SK-N-SH (cell line): ENCODE measurements around the gene PLEKHD1. TPM values are rescaled to one million over a fixed set of nuclear protein-coding genes. Genes with fewer than 3 reads are reported as not detected.

Experiments
- CTCF ChIA-PET: fragments of 300-600, 350-600 bp; formaldehyde crosslinking; extraction: SDS; loops from one replicate; lab custom pipeline; 2021; lab: Yijun Ruan, JAX
- POLR2A ChIA-PET: fragments of 350-600 bp; sonication (Branson Sonifier 250); formaldehyde crosslinking; extraction: SDS; loops from one replicate; lab custom pipeline; 2020; ENCODE audit warnings: antibody characterized with exemption, inconsistent platforms; lab: Yijun Ruan, JAX
- DNase-seq: peaks from one replicate; pipeline ENCODE4 v3.0.0; 2012
- H2AFZ ChIP-seq: fragments of 200-600 bp; sonication (generic); 2 replicates; pipeline ENCODE4 v1.8.1; 2016; ENCODE audit warnings: antibody characterized with exemption, mild to moderate bottlenecking, low read depth
- H3F3A ChIP-seq: fragments of 200-600 bp; sonication (generic); replicated peaks from 2 replicates; pipeline ENCODE3; 2016; ENCODE audit warnings: antibody characterized with exemption, mild to moderate bottlenecking; ENCODE audit not compliant: insufficient read depth
- H3K27ac ChIP-seq, 2 experiments: fragments of 200-500 bp in 1 of 2; fragments of 200-600 bp in 1 of 2; sonication (Bioruptor generic) in 1 of 2; sonication (generic), shearing (Covaris generic) in 1 of 2; 2 replicates each; pipeline versions ENCODE4 v1.5.1 to v1.6.1; 2014 to 2016; ENCODE audit warnings: low read depth in 2 of 2, inconsistent platforms in 1 of 2, low read length in 1 of 2, mild to moderate bottlenecking in 1 of 2, mixed read lengths in 1 of 2
- H3K27me3 ChIP-seq: fragments of 200-600 bp; sonication (generic), shearing (Covaris generic); 2 replicates; pipeline ENCODE4 v1.6.1; 2016; ENCODE audit warnings: mixed run types; ENCODE audit not compliant: insufficient read depth
- H3K36me3 ChIP-seq, 2 experiments: fragments of 200-500 bp in 1 of 2; fragments of 200-600 bp in 1 of 2; sonication (Bioruptor generic) in 1 of 2; sonication (generic) in 1 of 2; replicated peaks in 1 of 2; 2 replicates each; pipeline versions ENCODE3 to v1.5.1; 2014 to 2016; ENCODE audit warnings: low read length in 1 of 2, mild to moderate bottlenecking in 1 of 2; ENCODE audit not compliant: insufficient read depth in 2 of 2, control insufficient read depth in 1 of 2
- H3K4me1 ChIP-seq, 2 experiments: fragments of 200-500 bp in 1 of 2; fragments of 200-600 bp in 1 of 2; sonication (Bioruptor generic) in 1 of 2; sonication (generic), shearing (Covaris generic) in 1 of 2; 2 replicates each; pipeline versions ENCODE4 v1.5.1 to v1.6.1; 2014 to 2016; ENCODE audit warnings: low read depth in 1 of 2, low read length in 1 of 2, mixed run types in 1 of 2; ENCODE audit not compliant: insufficient read depth in 2 of 2, control insufficient read depth in 1 of 2
- H3K4me2 ChIP-seq: fragments of 200-600 bp; sonication (generic), shearing (Covaris generic); 2 replicates; pipeline ENCODE4 v1.6.1; 2017; ENCODE audit warnings: mixed run types
- H3K4me3 ChIP-seq, 2 experiments: fragments of 200-500 bp in 1 of 2; fragments of 200-600 bp in 1 of 2; sonication (Bioruptor generic) in 1 of 2; sonication (generic), shearing (Covaris generic) in 1 of 2; 2 replicates each; pipeline versions ENCODE4 v1.5.1 to v1.8.1; 2014 to 2016; ENCODE audit warnings: low read depth in 2 of 2, inconsistent platforms in 1 of 2, low read length in 1 of 2, mild to moderate bottlenecking in 1 of 2, mixed read lengths in 1 of 2, moderate library complexity in 1 of 2
- H3K79me2 ChIP-seq: fragments of 200-600 bp; sonication (generic); 2 replicates; pipeline ENCODE4 v1.8.1; 2017; ENCODE audit warnings: mild to moderate bottlenecking; ENCODE audit not compliant: insufficient read depth
- H3K9ac ChIP-seq: fragments of 200-600 bp; sonication (generic); 2 replicates; pipeline ENCODE4 v1.6.1; 2017; ENCODE audit warnings: mixed run types
- H3K9me2 ChIP-seq: fragments of 200-600 bp; sonication (generic); 2 replicates; pipeline ENCODE4 v1.6.1; 2017; ENCODE audit warnings: mixed run types
- H3K9me3 ChIP-seq: fragments of 200-600 bp; sonication (generic); 2 replicates; pipeline ENCODE4 v1.6.1; 2017; ENCODE audit warnings: mixed run types, mild to moderate bottlenecking, moderate library complexity
- H4K20me1 ChIP-seq: fragments of 200-600 bp; sonication (generic); 2 replicates; pipeline ENCODE4 v1.6.1; 2017; ENCODE audit warnings: mild to moderate bottlenecking, mixed run types; ENCODE audit not compliant: insufficient read depth
- ELF1 ChIP-seq: IDR thresholded peaks from 2 replicates; pipeline ENCODE4 v1.4.0; 2012
- FOXJ3 ChIP-seq: sonication (generic); formaldehyde crosslinking; IDR thresholded peaks from 2 replicates; pipeline ENCODE4 v1.5.1; 2020; ENCODE audit warnings: mild to moderate bottlenecking, missing genetic modification reagents
- GABPA ChIP-seq: IDR thresholded peaks from 2 replicates; pipeline ENCODE4 v1.4.0; 2012; ENCODE audit warnings: low read depth, mild to moderate bottlenecking
- GATA2 ChIP-seq: sonication (generic); formaldehyde crosslinking; IDR thresholded peaks from 2 replicates; pipeline ENCODE4 v1.5.0; 2020; ENCODE audit warnings: mild to moderate bottlenecking, missing genetic modification reagents
- MEF2A ChIP-seq: IDR thresholded peaks from 2 replicates; pipeline ENCODE4 v1.4.0; 2012; ENCODE audit warnings: low read depth, borderline replicate concordance
- MXI1 ChIP-seq: IDR thresholded peaks from 2 replicates; pipeline ENCODE4 v1.6.1; 2012; ENCODE audit warnings: mild to moderate bottlenecking, low read depth, low read length, improper control_type of control experiment
- RCOR1 ChIP-seq: fragments of 150-350 bp; IDR thresholded peaks from 2 replicates; pipeline ENCODE4 v1.6.1; 2017; ENCODE audit warnings: antibody characterized with exemption, low read length
- RXRA ChIP-seq: IDR thresholded peaks from 2 replicates; pipeline ENCODE4 v1.4.0; 2012; ENCODE audit warnings: low read depth, mild to moderate bottlenecking, borderline replicate concordance
- SMC3 ChIP-seq: IDR thresholded peaks from 2 replicates; pipeline ENCODE4 v1.6.1; 2012; ENCODE audit warnings: low read depth, low read length, improper control_type of control experiment
- TEAD4 ChIP-seq: IDR thresholded peaks from 2 replicates; pipeline ENCODE4 v1.4.0; 2012; ENCODE audit warnings: mild to moderate bottlenecking, borderline replicate concordance; ENCODE audit not compliant: insufficient read depth
- YY1 ChIP-seq: IDR thresholded peaks from 2 replicates; pipeline ENCODE4 v1.4.0; 2012; ENCODE audit warnings: low read depth, mild to moderate bottlenecking
- WGBS: methylation state at CpG from one replicate; pipeline ENCODE4 v1.1.6; 2017; ENCODE audit warnings: low lambda C conversion rate; 5-methylcytosine and 5-hydroxymethylcytosine counted together
- polyA plus RNA-seq, 3 experiments: library from polyadenylated mRNA; depleted of rRNA; stranded (reverse); fragments of >200 nt; gene quantifications; 2 replicates each; pipeline ENCODE4 v1.2.3, GENCODE V29; 2012
- TF ChIP-seq, protein P1 (sequence below): fragments of 150-350 bp; IDR thresholded peaks from 2 replicates; pipeline ENCODE4 v1.6.1; 2016; ENCODE audit warnings: mild to moderate bottlenecking, low read depth, low read length
- TF ChIP-seq, protein P2 (sequence below): fragments of 150-350 bp; IDR thresholded peaks from 2 replicates; pipeline ENCODE4 v1.6.1; 2017; ENCODE audit warnings: antibody characterized with exemption, low read length, low read depth, borderline replicate concordance
- TF ChIP-seq, protein P3 (sequence below): IDR thresholded peaks from 2 replicates; pipeline ENCODE4 v1.4.0; 2012; ENCODE audit warnings: low read depth
- TF ChIP-seq, protein P4 (sequence below): fragments of 200-600 bp; sonication (generic); IDR thresholded peaks from 2 replicates; pipeline ENCODE4 v1.6.1; 2017; ENCODE audit warnings: antibody characterized with exemption, mild to moderate bottlenecking, moderate library complexity
- TF ChIP-seq, protein P5 (sequence below): IDR thresholded peaks from 2 replicates; pipeline ENCODE4; 2012
- TF ChIP-seq, protein P6 (sequence below): IDR thresholded peaks from 2 replicates; pipeline ENCODE4 v1.4.0; 2012; ENCODE audit warnings: low read depth, borderline replicate concordance

PLEKHD1 gene
- polyA plus RNA-seq, 1 of the 3 experiments (the other 2 are of a cell fraction) = 0.05 TPM

DNA sequence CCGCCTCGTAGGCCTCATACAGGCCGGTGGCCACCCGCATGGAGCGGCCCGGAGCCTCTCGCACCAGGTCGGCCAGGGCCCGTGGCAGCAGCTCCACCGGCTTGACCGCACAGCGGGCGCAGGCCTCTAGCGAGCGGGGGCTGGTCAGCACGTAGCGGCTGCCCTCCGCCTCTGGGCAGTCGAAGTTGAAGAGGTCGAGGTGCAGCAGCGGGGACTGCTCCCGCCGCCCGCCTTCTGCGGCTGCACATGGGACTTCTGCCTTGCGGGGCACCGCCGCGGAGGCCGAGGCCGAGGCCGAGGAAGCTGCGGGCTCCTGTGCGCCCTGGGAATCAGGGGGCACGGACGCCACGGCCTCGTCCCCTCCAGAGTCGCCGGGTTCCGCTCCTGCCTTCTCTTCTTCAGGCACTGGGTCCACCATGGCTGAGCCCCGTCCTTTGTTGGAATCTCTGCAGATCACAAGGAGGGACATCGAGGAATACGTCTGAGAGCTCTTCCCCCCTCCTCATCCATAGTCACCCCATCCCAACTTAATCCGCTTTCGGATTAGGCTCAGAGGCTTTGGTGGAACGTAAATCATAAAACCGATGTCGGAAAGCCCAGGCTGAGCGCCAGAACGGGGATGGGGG is 88.8 kb downstream of the PLEKHD1 start:
- Histone ChIP-seq H3K27me3 (peaks cover 23% of the 10 kb centered on the region), H3K4me1 (peaks cover 0 to 2% of the 10 kb centered on the region in 2 experiments; a peak in 1 of 4 replicates), H3K27ac (no peak overlapping the region), H3K9ac (no peak overlapping the region), H3K4me3 (no peak overlapping the region), H3K36me3 (no peaks in the 10 kb centered on the region), H3K9me3 (no peaks in the 10 kb centered on the region), H3K79me2 (no peaks in the 10 kb centered on the region), H3K9me2 (no peaks in the 10 kb centered on the region), H3K4me2 (no peak overlapping the region), H4K20me1 (no peaks in the 10 kb centered on the region)
- ChIA-PET POLR2A (interaction anchor here (1.6 kb wide), 1 partner anchor 25 kb away, joined by 3 read pairs; no protein-coding TSS in a partner anchor), CTCF (interaction anchor here (0.6 to 12.6 kb wide), 15 partner anchors 11 to 744 kb away, joined by 3 to 368 read pairs (median 9); no protein-coding TSS in a partner anchor)
- WGBS = 93% methylated on average over 39 of the region's 51 CpGs
- DNase-seq = peak; percentile 19
- TF ChIP-seq FOXJ3 (CRISPR knock-in tag) (no peak), RCOR1 (no peak), MXI1 (no peak), ELF1 (no peak)
- TF ChIP-seq, protein P1, sequence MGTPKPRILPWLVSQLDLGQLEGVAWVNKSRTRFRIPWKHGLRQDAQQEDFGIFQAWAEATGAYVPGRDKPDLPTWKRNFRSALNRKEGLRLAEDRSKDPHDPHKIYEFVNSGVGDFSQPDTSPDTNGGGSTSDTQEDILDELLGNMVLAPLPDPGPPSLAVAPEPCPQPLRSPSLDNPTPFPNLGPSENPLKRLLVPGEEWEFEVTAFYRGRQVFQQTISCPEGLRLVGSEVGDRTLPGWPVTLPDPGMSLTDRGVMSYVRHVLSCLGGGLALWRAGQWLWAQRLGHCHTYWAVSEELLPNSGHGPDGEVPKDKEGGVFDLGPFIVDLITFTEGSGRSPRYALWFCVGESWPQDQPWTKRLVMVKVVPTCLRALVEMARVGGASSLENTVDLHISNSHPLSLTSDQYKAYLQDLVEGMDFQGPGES = no peak
- TF ChIP-seq, protein P2, sequence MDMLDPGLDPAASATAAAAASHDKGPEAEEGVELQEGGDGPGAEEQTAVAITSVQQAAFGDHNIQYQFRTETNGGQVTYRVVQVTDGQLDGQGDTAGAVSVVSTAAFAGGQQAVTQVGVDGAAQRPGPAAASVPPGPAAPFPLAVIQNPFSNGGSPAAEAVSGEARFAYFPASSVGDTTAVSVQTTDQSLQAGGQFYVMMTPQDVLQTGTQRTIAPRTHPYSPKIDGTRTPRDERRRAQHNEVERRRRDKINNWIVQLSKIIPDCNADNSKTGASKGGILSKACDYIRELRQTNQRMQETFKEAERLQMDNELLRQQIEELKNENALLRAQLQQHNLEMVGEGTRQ = no peak
- TF ChIP-seq, protein P3, sequence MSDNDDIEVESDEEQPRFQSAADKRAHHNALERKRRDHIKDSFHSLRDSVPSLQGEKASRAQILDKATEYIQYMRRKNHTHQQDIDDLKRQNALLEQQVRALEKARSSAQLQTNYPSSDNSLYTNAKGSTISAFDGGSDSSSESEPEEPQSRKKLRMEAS = no peak
- TF ChIP-seq, protein P4, sequence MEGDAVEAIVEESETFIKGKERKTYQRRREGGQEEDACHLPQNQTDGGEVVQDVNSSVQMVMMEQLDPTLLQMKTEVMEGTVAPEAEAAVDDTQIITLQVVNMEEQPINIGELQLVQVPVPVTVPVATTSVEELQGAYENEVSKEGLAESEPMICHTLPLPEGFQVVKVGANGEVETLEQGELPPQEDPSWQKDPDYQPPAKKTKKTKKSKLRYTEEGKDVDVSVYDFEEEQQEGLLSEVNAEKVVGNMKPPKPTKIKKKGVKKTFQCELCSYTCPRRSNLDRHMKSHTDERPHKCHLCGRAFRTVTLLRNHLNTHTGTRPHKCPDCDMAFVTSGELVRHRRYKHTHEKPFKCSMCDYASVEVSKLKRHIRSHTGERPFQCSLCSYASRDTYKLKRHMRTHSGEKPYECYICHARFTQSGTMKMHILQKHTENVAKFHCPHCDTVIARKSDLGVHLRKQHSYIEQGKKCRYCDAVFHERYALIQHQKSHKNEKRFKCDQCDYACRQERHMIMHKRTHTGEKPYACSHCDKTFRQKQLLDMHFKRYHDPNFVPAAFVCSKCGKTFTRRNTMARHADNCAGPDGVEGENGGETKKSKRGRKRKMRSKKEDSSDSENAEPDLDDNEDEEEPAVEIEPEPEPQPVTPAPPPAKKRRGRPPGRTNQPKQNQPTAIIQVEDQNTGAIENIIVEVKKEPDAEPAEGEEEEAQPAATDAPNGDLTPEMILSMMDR = no peak
- TF ChIP-seq, all 33 proteins: peak for 0
- H2AFZ ChIP-seq = no peak overlapping the region
- H3F3A ChIP-seq = no peaks in the 10 kb centered on the region

DNA sequence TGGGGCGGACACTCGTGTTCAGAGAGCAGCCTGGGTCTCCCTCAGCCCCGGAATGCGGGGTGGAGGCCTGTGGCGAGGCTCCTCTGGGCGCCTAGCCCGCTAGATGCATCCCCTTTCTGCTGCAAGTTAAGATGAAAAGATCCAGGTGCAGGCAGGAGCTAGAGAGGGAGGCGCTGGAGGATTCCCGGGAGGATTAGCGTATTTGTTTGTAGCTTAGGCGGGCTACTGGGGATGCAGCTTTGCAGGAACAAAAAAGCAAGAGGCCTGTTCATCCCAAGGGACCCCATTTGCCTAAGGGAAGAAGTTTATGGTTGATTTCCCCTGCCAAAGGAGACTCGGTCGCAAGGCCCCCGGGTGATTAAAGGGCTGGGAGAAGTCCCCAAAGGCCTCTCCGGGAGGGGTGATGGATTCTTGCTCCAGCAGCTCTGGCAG is 89.3 kb downstream of the PLEKHD1 start:
- POLR2A ChIA-PET = interaction anchor here (1.6 kb wide), 1 partner anchor 26 kb away, joined by 3 read pairs; no protein-coding TSS in a partner anchor
- TF ChIP-seq GATA2 (CRISPR knock-in tag) = no peak
- no peak for TF ChIP-seq MEF2A
- TF ChIP-seq, protein P1 = no peak
- TF ChIP-seq GABPA = no peak
- TF ChIP-seq FOXJ3 (CRISPR knock-in tag) = no peak
- TF ChIP-seq RCOR1 = no peak
- TF ChIP-seq RXRA = no peak
- no peak for TF ChIP-seq SMC3
- TF ChIP-seq, protein P5, sequence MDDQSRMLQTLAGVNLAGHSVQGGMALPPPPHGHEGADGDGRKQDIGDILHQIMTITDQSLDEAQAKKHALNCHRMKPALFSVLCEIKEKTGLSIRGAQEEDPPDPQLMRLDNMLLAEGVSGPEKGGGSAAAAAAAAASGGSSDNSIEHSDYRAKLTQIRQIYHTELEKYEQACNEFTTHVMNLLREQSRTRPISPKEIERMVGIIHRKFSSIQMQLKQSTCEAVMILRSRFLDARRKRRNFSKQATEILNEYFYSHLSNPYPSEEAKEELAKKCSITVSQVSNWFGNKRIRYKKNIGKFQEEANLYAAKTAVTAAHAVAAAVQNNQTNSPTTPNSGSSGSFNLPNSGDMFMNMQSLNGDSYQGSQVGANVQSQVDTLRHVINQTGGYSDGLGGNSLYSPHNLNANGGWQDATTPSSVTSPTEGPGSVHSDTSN = no peak
- no peak for TF ChIP-seq YY1
- TF ChIP-seq TEAD4 = no peak
- TF ChIP-seq, protein P6, sequence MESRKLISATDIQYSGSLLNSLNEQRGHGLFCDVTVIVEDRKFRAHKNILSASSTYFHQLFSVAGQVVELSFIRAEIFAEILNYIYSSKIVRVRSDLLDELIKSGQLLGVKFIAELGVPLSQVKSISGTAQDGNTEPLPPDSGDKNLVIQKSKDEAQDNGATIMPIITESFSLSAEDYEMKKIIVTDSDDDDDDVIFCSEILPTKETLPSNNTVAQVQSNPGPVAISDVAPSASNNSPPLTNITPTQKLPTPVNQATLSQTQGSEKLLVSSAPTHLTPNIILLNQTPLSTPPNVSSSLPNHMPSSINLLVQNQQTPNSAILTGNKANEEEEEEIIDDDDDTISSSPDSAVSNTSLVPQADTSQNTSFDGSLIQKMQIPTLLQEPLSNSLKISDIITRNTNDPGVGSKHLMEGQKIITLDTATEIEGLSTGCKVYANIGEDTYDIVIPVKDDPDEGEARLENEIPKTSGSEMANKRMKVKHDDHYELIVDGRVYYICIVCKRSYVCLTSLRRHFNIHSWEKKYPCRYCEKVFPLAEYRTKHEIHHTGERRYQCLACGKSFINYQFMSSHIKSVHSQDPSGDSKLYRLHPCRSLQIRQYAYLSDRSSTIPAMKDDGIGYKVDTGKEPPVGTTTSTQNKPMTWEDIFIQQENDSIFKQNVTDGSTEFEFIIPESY = no peak

More for the DNA sequence above, 89.3 kb downstream of the PLEKHD1 start:
- Histone ChIP-seq H3K4me1 (peaks cover 0 to 2% of the 10 kb centered on the region in 2 experiments; a peak in 1 of 4 replicates), H3K9ac (no peak overlapping the region), H3K36me3 (no peaks in the 10 kb centered on the region), H3K9me2 (no peaks in the 10 kb centered on the region), H3K9me3 (no peaks in the 10 kb centered on the region), H3K4me3 (no peak overlapping the region), H3K27me3 (peaks cover 20% of the 10 kb centered on the region), H3K27ac (no peak overlapping the region), H2AFZ (no peak overlapping the region), H4K20me1 (no peaks in the 10 kb centered on the region), H3K4me2 (no peak overlapping the region), H3F3A (no peaks in the 10 kb centered on the region), H3K79me2 (no peaks in the 10 kb centered on the region)
- CTCF ChIA-PET = interaction anchor here (0.6 to 12.6 kb wide), 32 partner anchors 11 to 744 kb away, joined by 3 to 368 read pairs (median 4); partner anchors contain the start of gene SUSD6
- no peak for DNase-seq
- 84% methylated on average over 12 of the region's 15 CpGs for WGBS
